Transverse colon (tissue), 4 donors: ENCODE data around the gene MYH7. TPM values are rescaled to one million over a fixed set of nuclear protein-coding genes. Genes with fewer than 3 reads are reported as not detected.
"Not testable (repeated sequence)": the region's sequence is repeated elsewhere in the genome, so short reads cannot be mapped to it uniquely, and the experiment has no call there.

ENCODE experiments used
- DNase-seq: peaks from one replicate; pipeline ENCODE4 v3.0.0-alpha.2; 2019
- H3K27ac ChIP-seq, 4 donors: fragments of 200-600 bp; sonication (generic); 2 replicates each; pipeline ENCODE4 v1.5.1; 2016 to 2018; ENCODE audit warnings: inconsistent platforms in 4 of 4
- H3K27me3 ChIP-seq: fragments of 200-600 bp; sonication (generic); 2 replicates; pipeline ENCODE4 v1.5.1; 2017; ENCODE audit warnings: inconsistent platforms
- H3K36me3 ChIP-seq, 4 donors: fragments of 200-600 bp; sonication (generic); 2 replicates each; pipeline ENCODE4 v1.5.1; 2017 to 2019; ENCODE audit warnings: inconsistent platforms in 4 of 4
- H3K4me1 ChIP-seq, 4 donors: fragments of 200-600 bp; sonication (generic); 2 replicates each; pipeline ENCODE4 v1.5.1; 2017 to 2020; ENCODE audit warnings: inconsistent platforms in 4 of 4
- H3K4me3 ChIP-seq, 4 donors: fragments of 200-600 bp; sonication (generic); 1 replicate in 1 of 4; 2 replicates in 3 of 4; pipeline versions ENCODE4 v1.5.1 to v1.6.1; 2017 to 2019; ENCODE audit warnings: inconsistent platforms in 4 of 4
- H3K9me3 ChIP-seq, 2 donors: fragments of 200-600 bp; sonication (generic); 2 replicates each; pipeline ENCODE4 v1.5.1; 2017 to 2019; ENCODE audit warnings: inconsistent platforms in 2 of 2
- CTCF ChIP-seq, 5 experiments: fragments of 200-600 bp in 3 of 5; fragments of 450-650 bp in 2 of 5; sonication (generic) in 3 of 5; IDR thresholded peaks; 1 replicate in 2 of 5; 2 replicates in 3 of 5; pipeline ENCODE4 v1.5.1; 2016 to 2017; ENCODE audit warnings: antibody characterized with exemption in 5 of 5, inconsistent platforms in 3 of 5, mild to moderate bottlenecking in 2 of 5, moderate library complexity in 1 of 5
- EP300 ChIP-seq: sonication (generic); formaldehyde crosslinking; IDR thresholded peaks from one replicate; pipeline ENCODE4 v1.6.1; 2017; ENCODE audit warnings: antibody characterized with exemption, low read depth
- POLR2A ChIP-seq: fragments of 450-650 bp; IDR thresholded peaks from one replicate; pipeline ENCODE4 v1.6.1; 2016; ENCODE audit warnings: antibody characterized with exemption, mild to moderate bottlenecking, moderate library complexity
- POLR2AphosphoS5 ChIP-seq, 3 donors: sonication (generic); formaldehyde crosslinking; IDR thresholded peaks; one replicate each; pipeline ENCODE4 v1.6.1; 2016; ENCODE audit warnings: antibody characterized with exemption in 3 of 3
- WGBS, 2 donors: methylation state at CpG; one replicate each; pipeline ENCODE4 v1.1.5; 2018; ENCODE audit warnings: low coverage in 1 of 2; 5-methylcytosine and 5-hydroxymethylcytosine counted together
- in situ Hi-C, 4 donors: fragments of 200-750 bp; cut with MboI; loops; one replicate each; pipeline versions ENCODE4 v1.15.0 to v1.15.1; 2017; ENCODE audit warnings: low sequenced_read_pairs in 3 of 4, low pct_ligation_motif_present in 1 of 4, low pct_unique_long_range_greater_than_20kb in 1 of 4
- intact Hi-C: fragments of 100-400 bp; cut with DNase I; formaldehyde crosslinking; loops from one replicate; pipeline ENCODE4 v1.15.1; 2023; ENCODE audit warnings: low total_unique reads
- total RNA-seq, 4 donors: library from RNA; depleted of rRNA; stranded (reverse); fragments of >200 nt; gene quantifications; one replicate each; pipeline ENCODE4 v1.1.0, GENCODE V29; 2016

MYH7 gene
- total RNA-seq, 4 donors from 2014 or later, result 0.64 to 2.9 TPM; not detected in 2

DNA sequence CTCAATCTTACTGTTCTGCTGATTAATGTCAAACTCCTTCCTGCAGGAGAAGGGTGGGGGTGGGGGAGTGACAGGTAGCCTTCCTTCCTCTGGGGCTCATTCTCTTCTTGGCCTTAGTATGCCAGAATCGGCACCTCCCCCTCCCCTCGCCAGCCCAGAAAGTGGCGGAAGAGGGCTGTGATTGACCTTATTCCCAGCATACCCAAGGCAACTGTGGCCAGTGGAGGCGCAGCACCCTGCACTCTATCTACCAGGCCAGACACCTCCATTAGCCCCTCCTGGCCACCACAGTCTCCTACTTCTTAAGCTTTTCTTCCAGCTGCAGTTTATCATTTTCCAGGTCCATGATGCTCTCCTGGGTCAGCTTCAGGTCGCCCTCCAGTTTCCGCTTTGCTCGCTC is 42.8 kb downstream of the MYH7 start:
- H3K9me3 ChIP-seq, result no peaks in the 10 kb centered on the region
- H3K27me3 ChIP-seq, result no peaks in the 10 kb centered on the region
- 81% methylated on average over 7 of the region's 7 CpGs; no CpG with 5 or more reads in 1 of the 2 donors for WGBS, 2 donors
- no peak overlapping the region for H3K27ac ChIP-seq
- in situ Hi-C loops (loop anchor here in 1 of 4 donors (25.0 kb wide), 1 partner anchor 130 kb away; no protein-coding TSS in a partner anchor), intact Hi-C loops (no loop called here)
- TF ChIP-seq POLR2AphosphoS5 (IDR thresholded peaks at IDR 0.05) (no peak), CTCF (IDR thresholded peaks at IDR 0.05) (no peak), POLR2A (no peak), EP300 (no peak)
- no peak for DNase-seq
- H3K4me3 ChIP-seq, result no peak overlapping the region
- H3K4me1 ChIP-seq, result no peaks in the 10 kb centered on the region
- no peaks in the 10 kb centered on the region for H3K36me3 ChIP-seq

DNA sequence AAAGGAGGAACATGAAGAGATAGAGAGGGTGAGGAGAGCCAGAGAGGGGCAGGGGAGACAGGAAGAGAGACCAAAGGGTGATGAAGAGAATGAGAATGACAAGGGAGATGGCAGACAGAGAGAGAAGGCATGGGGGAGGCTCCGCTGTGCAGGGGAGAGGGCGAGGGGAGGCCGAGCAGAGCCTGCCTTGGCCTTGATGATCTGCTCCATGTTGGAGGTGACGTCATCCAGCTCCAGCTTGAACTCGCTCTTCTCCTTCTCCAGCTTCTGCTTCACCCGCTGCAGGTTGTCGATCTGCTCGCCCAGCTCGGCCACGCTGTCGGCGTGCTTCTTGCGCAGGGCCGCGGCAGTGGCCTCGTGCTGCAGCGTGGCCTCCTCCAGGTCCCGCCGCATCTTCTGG is 45.6 kb downstream of the MYH7 start:
- H3K4me3 ChIP-seq, intact Hi-C loops, DNase-seq, H3K36me3 ChIP-seq, H3K4me1 ChIP-seq, H3K27ac ChIP-seq, H3K9me3 ChIP-seq, H3K27me3 ChIP-seq: not testable (repeated sequence)
- 94% methylated on average over 3 of the region's 19 CpGs; no CpG with 5 or more reads in 1 of the 2 donors for WGBS, 2 donors
- in situ Hi-C loops, result loop anchor here in 1 of 4 donors (25.0 kb wide), 1 partner anchor 128 kb away; no protein-coding TSS in a partner anchor

DNA sequence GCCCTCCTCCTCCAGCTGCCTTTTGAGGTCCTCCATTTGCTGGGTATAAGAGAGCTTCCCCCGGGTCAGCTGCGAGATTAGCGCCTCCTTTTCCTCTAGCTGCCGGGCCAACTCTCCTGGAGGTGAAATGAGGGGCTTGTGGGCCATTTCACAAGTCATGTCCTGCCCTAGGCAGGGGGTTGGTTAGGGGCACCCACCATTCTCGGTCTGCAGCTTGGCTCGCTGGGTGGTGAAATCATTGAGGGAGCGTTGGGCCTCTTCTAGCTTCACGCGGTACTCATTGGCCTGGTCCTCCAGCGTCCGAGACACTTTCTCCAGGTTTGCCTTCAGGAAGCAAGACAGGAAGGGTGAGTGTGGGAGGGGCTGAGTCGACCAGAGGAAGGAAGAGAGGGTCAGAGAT is 46.1 kb downstream of the MYH7 start:
- intact Hi-C loops (no loop called here), in situ Hi-C loops (loop anchor here in 1 of 4 donors (25.0 kb wide), 1 partner anchor 127 kb away; no protein-coding TSS in a partner anchor)
- Histone ChIP-seq H3K27me3 (no peaks in the 10 kb centered on the region), H3K27ac (no peak overlapping the region), H3K4me3 (no peak overlapping the region), H3K36me3 (no peaks in the 10 kb centered on the region), H3K4me1 (no peaks in the 10 kb centered on the region), H3K9me3 (no peaks in the 10 kb centered on the region)
- no peak for DNase-seq
- 79% methylated on average over 12 of the region's 12 CpGs; no CpG with 5 or more reads in 1 of the 2 donors for WGBS, 2 donors
- TF ChIP-seq POLR2A (no peak), EP300 (no peak), CTCF (IDR thresholded peaks at IDR 0.05) (no peak), POLR2AphosphoS5 (IDR thresholded peaks at IDR 0.05) (no peak)

DNA sequence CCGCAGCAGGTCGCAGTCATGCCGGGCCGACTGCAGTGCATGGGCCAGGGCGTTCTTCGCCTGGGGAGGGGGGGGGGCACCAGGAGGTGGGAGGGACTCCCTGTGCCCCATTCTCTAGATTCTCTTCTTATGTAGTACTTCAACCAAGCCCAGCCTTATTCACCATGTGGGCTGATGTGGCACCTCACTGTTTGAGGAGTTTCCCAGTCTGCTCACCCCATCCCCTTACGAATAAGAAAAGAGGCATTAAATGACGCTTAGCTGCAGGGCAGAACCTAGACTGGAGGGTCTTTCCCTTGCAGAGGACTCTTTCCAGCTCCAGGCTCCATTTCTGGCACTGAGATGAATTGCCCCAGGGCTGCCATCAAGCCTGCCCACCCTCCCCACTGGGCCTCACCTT is 46.5 kb downstream of the MYH7 start:
- Histone ChIP-seq H3K4me3 (no peak overlapping the region), H3K27me3 (no peaks in the 10 kb centered on the region), H3K27ac (no peak overlapping the region), H3K4me1 (no peaks in the 10 kb centered on the region), H3K36me3 (no peaks in the 10 kb centered on the region), H3K9me3 (no peaks in the 10 kb centered on the region)
- TF ChIP-seq EP300, result no peak
- no peak for TF ChIP-seq POLR2A
- no peak for TF ChIP-seq CTCF (IDR thresholded peaks at IDR 0.05)
- TF ChIP-seq POLR2AphosphoS5 (IDR thresholded peaks at IDR 0.05), result no peak
- intact Hi-C loops (no loop called here), in situ Hi-C loops (loop anchor here in 1 of 4 donors (25.0 kb wide), 1 partner anchor 127 kb away; no protein-coding TSS in a partner anchor)
- DNase-seq, result no peak
- WGBS, 2 donors, result 80 to 97% methylated on average over 1 to 6 of the region's 8 CpGs
